WTC11 (cell line): ENCODE results near the gene MIEF1. TPM values are rescaled to one million over a fixed set of nuclear protein-coding genes. Genes with fewer than 3 reads are reported as not detected.

ENCODE experiments used
- ATAC-seq: fragments of 200-7000 bp; cut with Tn5 transposase; 2 replicates; pipeline ENCODE4 v1.10.0; 2021; ENCODE audit warnings: mild to moderate bottlenecking, moderate library complexity
- CTCF ChIA-PET: fragments of 300-600 bp; sonication (Branson Sonifier 250); formaldehyde crosslinking; loops from one replicate; lab custom pipeline; 2021; ENCODE audit warnings: antibody characterized with exemption; lab: Charles Lee
- POLR2A ChIA-PET: fragments of 350-600 bp; sonication (Branson Sonifier 250); formaldehyde crosslinking; loops from one replicate; lab custom pipeline; 2021; ENCODE audit warnings: antibody characterized with exemption; lab: Charles Lee
- DNase-seq: peaks from one replicate; pipeline ENCODE4 v3.0.0; 2021; ENCODE audit warnings: low spot score
- H3K27ac Mint-ChIP-seq: 2 replicates; pipeline ENCODE4 v1.8.0; 2021; ENCODE audit warnings: mixed read lengths
- H3K27me3 Mint-ChIP-seq: 2 replicates; pipeline ENCODE4 v1.8.0; 2021; ENCODE audit warnings: low read depth, mild to moderate bottlenecking, moderate library complexity, mixed read lengths
- H3K36me3 Mint-ChIP-seq: 2 replicates; pipeline ENCODE4 v1.8.0; 2021; ENCODE audit warnings: mixed read lengths
- H3K4me1 Mint-ChIP-seq: 2 replicates; pipeline ENCODE4 v1.8.0; 2022; ENCODE audit warnings: mixed read lengths
- H3K4me3 Mint-ChIP-seq: 2 replicates; pipeline ENCODE4 v1.8.0; 2021; ENCODE audit warnings: mild to moderate bottlenecking, moderate library complexity, mixed read lengths
- H3K9me3 Mint-ChIP-seq: 2 replicates; pipeline ENCODE4 v1.8.0; 2021; ENCODE audit warnings: mixed read lengths
- ATF2 ChIP-seq: sonication (generic); formaldehyde crosslinking; IDR thresholded peaks from 2 replicates; pipeline ENCODE4 v1.8.1; 2022; ENCODE audit warnings: low read depth, missing genetic modification reagents, borderline replicate concordance
- ATF3 ChIP-seq: sonication (generic); formaldehyde crosslinking; conservative IDR thresholded peaks from 2 replicates; pipeline ENCODE4 v1.8.1; 2022; ENCODE audit warnings: mild to moderate bottlenecking, missing genetic modification reagents
- E2F4 ChIP-seq: sonication (generic); formaldehyde crosslinking; IDR thresholded peaks from 2 replicates; pipeline ENCODE4 v1.8.1; 2022; ENCODE audit warnings: low read depth, mild to moderate bottlenecking, moderate library complexity, missing genetic modification reagents, borderline replicate concordance
- EMX1 ChIP-seq: fragments of 250-450 bp; sonication (Bioruptor Pico); IDR thresholded peaks from 2 replicates; pipeline ENCODE4 v1.8.0; 2021; ENCODE audit warnings: mild to moderate bottlenecking
- ETV6 ChIP-seq: sonication (generic); formaldehyde crosslinking; IDR thresholded peaks from 2 replicates; pipeline ENCODE4 v1.8.1; 2022; ENCODE audit warnings: mild to moderate bottlenecking, missing genetic modification reagents
- FOXJ3 ChIP-seq: sonication (generic); formaldehyde crosslinking; IDR thresholded peaks from 2 replicates; pipeline ENCODE4 v1.9.0; 2021; ENCODE audit warnings: missing genetic modification reagents, mild to moderate bottlenecking, borderline replicate concordance
- FOXK1 ChIP-seq: sonication (generic); formaldehyde crosslinking; IDR thresholded peaks from 2 replicates; pipeline ENCODE4 v1.8.0; 2022; ENCODE audit warnings: mild to moderate bottlenecking, moderate library complexity, missing genetic modification reagents
- GRHL2 ChIP-seq: fragments of 250-450 bp; sonication (Bioruptor Pico); IDR thresholded peaks from 2 replicates; pipeline ENCODE4 v1.8.0; 2022; ENCODE audit warnings: mild to moderate bottlenecking, moderate library complexity; ENCODE audit not compliant: insufficient replicate concordance, severe bottlenecking
- NFE2L1 ChIP-seq: sonication (generic); formaldehyde crosslinking; IDR thresholded peaks from 2 replicates; pipeline ENCODE4 v1.8.1; 2023; ENCODE audit warnings: missing genetic modification reagents
- NR2C2 ChIP-seq: sonication (generic); formaldehyde crosslinking; IDR thresholded peaks from 2 replicates; pipeline ENCODE4 v1.8.0; 2022; ENCODE audit warnings: mild to moderate bottlenecking, missing genetic modification reagents
- NR3C1 ChIP-seq: sonication (generic); formaldehyde crosslinking; conservative IDR thresholded peaks from 2 replicates; pipeline ENCODE4 v1.8.1; 2023; ENCODE audit warnings: low read depth, mild to moderate bottlenecking, missing genetic modification reagents
- TEAD1 ChIP-seq: sonication (generic); formaldehyde crosslinking; IDR thresholded peaks from 2 replicates; pipeline ENCODE4 v1.8.0; 2022; ENCODE audit warnings: mild to moderate bottlenecking, missing genetic modification reagents
- TEAD4 ChIP-seq: sonication (generic); formaldehyde crosslinking; IDR thresholded peaks from 2 replicates; pipeline ENCODE4 v1.8.0; 2022; ENCODE audit warnings: mild to moderate bottlenecking, missing genetic modification reagents
- ZNF219 ChIP-seq: sonication (generic); formaldehyde crosslinking; IDR thresholded peaks from 2 replicates; pipeline ENCODE4 v1.8.0; 2023; ENCODE audit warnings: missing genetic modification reagents, mild to moderate bottlenecking, borderline replicate concordance
- ZNF232 ChIP-seq: sonication (generic); formaldehyde crosslinking; IDR thresholded peaks from 2 replicates; pipeline ENCODE4 v1.8.0; 2022; ENCODE audit warnings: mild to moderate bottlenecking, missing genetic modification reagents
- ZNF671 ChIP-seq: fragments of 250-450 bp; sonication (Bioruptor Pico); IDR thresholded peaks from 2 replicates; pipeline ENCODE4 v1.8.0; 2021; ENCODE audit warnings: mild to moderate bottlenecking
- total RNA-seq: library from RNA; stranded (reverse); gene quantifications from 3 replicates; pipeline ENCODE4 v1.2.3, GENCODE V29; 2021
- TF ChIP-seq, protein P1 (sequence below): fragments of 250-450 bp; sonication (Bioruptor Pico); conservative IDR thresholded peaks from 2 replicates; pipeline ENCODE4 v1.9.0; 2021; ENCODE audit warnings: mild to moderate bottlenecking
- TF ChIP-seq, protein P2 (sequence below): fragments of 250-450 bp; sonication (Bioruptor Pico); IDR thresholded peaks from 2 replicates; pipeline ENCODE4 v1.9.0; 2021; ENCODE audit warnings: moderate library complexity, mild to moderate bottlenecking, inconsistent platforms, borderline replicate concordance
- TF ChIP-seq, protein P3 (sequence below): sonication (generic); formaldehyde crosslinking; IDR thresholded peaks from 2 replicates; pipeline ENCODE4 v1.8.0; 2022; ENCODE audit warnings: mild to moderate bottlenecking, missing genetic modification reagents
- TF ChIP-seq, protein P4 (sequence below): sonication (generic); formaldehyde crosslinking; IDR thresholded peaks from 2 replicates; pipeline ENCODE4 v1.8.0; 2022; ENCODE audit warnings: mild to moderate bottlenecking, missing genetic modification reagents

The MIEF1 gene
- total RNA-seq, 1 experiment from 2014 or later: 38.7 TPM

DNA sequence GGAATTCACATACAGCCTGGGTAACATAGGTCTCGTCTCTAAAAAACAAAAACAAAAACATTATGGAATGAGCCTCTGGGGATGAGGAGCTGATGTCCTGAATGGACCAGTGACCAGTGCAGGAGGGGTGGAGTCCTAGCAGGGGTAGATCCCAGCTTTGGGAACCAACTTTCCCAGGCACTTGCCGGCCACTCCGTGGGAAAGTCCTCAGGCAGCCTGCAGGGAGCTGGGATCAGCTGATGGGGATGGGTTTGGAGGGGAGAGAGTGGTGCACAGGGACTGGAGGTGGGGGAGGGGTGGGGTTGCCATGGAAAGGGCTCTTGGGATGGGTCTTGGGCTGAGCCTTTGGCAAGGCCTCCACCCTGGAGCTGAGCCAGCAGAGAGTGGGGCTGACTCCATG, 26.2 kb upstream of the MIEF1 start (continued):
- TF ChIP-seq, protein P1, sequence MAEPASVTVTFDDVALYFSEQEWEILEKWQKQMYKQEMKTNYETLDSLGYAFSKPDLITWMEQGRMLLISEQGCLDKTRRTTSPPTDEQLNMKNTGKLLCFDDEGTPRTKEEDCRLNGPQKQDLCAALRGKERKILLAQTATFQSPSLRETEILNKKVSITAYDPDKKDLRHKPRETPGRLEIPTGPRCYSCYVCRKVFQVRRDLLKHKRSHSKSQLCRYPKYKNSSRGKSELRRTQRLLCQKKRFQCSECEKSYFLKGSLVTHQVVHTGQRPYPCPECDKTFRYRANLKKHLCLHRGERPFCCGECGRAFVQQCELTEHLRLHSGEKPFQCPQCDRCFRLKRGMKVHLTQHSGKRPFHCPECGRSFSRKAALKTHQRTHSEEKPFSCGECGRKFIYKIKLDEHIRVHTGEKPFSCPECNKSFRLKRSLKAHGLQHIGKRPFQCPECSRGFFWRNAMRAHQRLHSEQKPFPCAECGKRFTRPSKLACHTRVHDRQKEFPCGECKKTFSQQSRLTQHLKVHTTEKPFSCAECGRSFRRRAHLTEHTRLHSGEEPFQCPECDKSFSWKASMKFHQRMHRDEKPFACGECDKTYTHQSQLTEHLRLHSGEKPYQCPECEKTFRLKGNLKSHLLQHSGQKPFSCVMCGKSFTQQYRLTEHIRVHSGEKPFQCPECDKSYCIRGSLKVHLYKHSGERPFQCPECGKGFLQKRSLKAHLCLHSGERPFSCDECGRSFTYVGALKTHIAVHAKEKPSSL (CRISPR knock-in tag): no peak
- TF ChIP-seq EMX1 (CRISPR knock-in tag): no peak

DNA sequence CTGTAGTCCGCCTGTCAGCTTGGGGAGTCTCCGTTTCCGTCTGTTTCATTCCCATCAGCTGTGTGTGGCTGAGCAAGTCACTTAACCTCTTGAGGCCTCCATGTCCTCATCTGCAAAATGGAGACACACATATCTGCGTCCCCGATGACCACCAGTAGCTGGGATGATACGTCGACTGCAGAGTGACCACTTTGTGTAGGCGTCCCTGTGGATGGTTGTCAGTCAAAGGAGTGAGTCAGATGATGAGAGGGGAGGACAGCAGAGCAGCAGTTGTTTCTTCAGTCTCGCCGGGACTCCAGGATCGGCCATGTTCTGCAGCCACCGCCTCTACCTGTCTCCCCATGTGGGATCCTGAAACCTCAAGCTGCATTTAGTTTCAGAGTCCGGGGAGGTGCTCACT, 25.4 kb upstream of the MIEF1 start:
- H3K27ac Mint-ChIP-seq: no peak overlapping the region

DNA sequence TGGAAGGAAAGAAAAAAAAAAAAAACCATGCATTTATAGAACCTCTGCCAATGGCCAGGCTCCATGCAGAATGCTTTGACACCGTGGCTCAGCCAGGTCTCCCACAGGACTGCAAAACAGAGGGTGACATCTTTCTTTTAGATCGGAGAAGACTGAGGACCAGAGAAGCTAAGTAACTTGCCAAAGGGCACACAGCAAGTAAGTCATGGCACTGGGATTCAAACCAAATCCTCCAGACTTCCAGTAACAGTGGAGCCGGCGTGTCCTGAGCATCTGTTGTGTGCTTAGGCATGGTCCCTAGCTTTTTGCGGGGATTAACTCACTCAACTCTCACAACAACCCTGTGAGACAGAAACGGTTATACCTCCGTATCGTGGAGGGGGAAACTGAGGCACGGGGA, 24.5 kb upstream of the MIEF1 start:
- ATAC-seq (no peak), DNase-seq (no peak)
- Mint-ChIP-seq H3K27ac (no peak overlapping the region), H3K36me3 (no peaks in the 10 kb centered on the region), H3K4me3 (no peak overlapping the region), H3K27me3 (no peaks in the 10 kb centered on the region), H3K9me3 (no peaks in the 10 kb centered on the region), H3K4me1 (peaks cover 32% of the 10 kb centered on the region)
- POLR2A ChIA-PET: no interaction called here
- TF ChIP-seq ATF2 (CRISPR knock-in tag): no peak
- TF ChIP-seq, protein P1 (CRISPR knock-in tag): no peak
- no peak for TF ChIP-seq E2F4 (CRISPR knock-in tag)
- TF ChIP-seq, protein P2, sequence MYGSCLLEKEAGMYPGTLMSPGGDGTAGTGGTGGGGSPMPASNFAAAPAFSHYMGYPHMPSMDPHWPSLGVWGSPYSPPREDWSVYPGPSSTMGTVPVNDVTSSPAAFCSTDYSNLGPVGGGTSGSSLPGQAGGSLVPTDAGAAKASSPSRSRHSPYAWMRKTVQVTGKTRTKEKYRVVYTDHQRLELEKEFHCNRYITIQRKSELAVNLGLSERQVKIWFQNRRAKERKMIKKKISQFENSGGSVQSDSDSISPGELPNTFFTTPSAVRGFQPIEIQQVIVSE (CRISPR knock-in tag): no peak
- CTCF ChIA-PET: interaction anchor here (1.0 to 2.7 kb wide), 6 partner anchors 10 to 49 kb away, joined by 3 to 14 read pairs (median 4); no protein-coding TSS in a partner anchor

More for the DNA sequence above, 25.4 kb upstream of the MIEF1 start:
- ChIA-PET POLR2A (no interaction called here), CTCF (interaction anchor here (1.0 to 2.6 kb wide), 6 partner anchors 11 to 146 kb away, joined by 3 to 12 read pairs (median 4); partner anchors contain the start of gene TAB1)
- TF ChIP-seq ZNF671 (CRISPR knock-in tag) (no peak), NR3C1 (no peak)
- Mint-ChIP-seq H3K36me3 (no peaks in the 10 kb centered on the region), H3K4me1 (peaks cover 41% of the 10 kb centered on the region), H3K9me3 (no peaks in the 10 kb centered on the region), H3K4me3 (no peak overlapping the region), H3K27me3 (no peaks in the 10 kb centered on the region)
- DNase-seq (no peak), ATAC-seq (no peak)

- H3K36me3 Mint-ChIP-seq: no peaks in the 10 kb centered on the region
- ChIA-PET POLR2A (no interaction called here), CTCF (interaction anchor here (0.6 to 2.7 kb wide), 13 partner anchors 9 to 135 kb away, joined by 3 to 14 read pairs (median 5); partner anchors contain the start of genes MIEF1 and TAB1)
- no peak overlapping the region for H3K4me3 Mint-ChIP-seq
- peak; percentile 39 for ATAC-seq
- H3K27me3 Mint-ChIP-seq: no peaks in the 10 kb centered on the region
- H3K4me1 Mint-ChIP-seq: peaks cover 23% of the 10 kb centered on the region
- DNase-seq: peak; percentile 70
- no peaks in the 10 kb centered on the region for H3K9me3 Mint-ChIP-seq
- H3K27ac Mint-ChIP-seq: no peak overlapping the region
- TF ChIP-seq, protein P3, sequence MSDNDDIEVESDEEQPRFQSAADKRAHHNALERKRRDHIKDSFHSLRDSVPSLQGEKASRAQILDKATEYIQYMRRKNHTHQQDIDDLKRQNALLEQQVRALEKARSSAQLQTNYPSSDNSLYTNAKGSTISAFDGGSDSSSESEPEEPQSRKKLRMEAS (CRISPR knock-in tag): peak; percentile 60
- 0 out of 2 replicates have a peak, but pooled peaks have one; percentile 42 for TF ChIP-seq TEAD4 (CRISPR knock-in tag)
- TF ChIP-seq ZNF219 (CRISPR knock-in tag): 0 out of 2 replicates have a peak, but pooled peaks have one; percentile 72
- TF ChIP-seq NR2C2: no peak
- peak; percentile 75; the same call in 1 of the 2 replicates for TF ChIP-seq ZNF232
- peak; percentile 54; the same call in 1 of the 2 replicates for TF ChIP-seq TEAD1 (CRISPR knock-in tag)
- TF ChIP-seq FOXJ3: no peak
- TF ChIP-seq, protein P4, sequence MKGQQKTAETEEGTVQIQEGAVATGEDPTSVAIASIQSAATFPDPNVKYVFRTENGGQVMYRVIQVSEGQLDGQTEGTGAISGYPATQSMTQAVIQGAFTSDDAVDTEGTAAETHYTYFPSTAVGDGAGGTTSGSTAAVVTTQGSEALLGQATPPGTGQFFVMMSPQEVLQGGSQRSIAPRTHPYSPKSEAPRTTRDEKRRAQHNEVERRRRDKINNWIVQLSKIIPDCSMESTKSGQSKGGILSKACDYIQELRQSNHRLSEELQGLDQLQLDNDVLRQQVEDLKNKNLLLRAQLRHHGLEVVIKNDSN (CRISPR knock-in tag): peak; percentile 52; the same call in 1 of the 2 replicates
- 0 out of 2 replicates have a peak, but pooled peaks have one; percentile 35 for TF ChIP-seq ETV6 (CRISPR knock-in tag)
- no peak for TF ChIP-seq GRHL2 (CRISPR knock-in tag)
- TF ChIP-seq FOXK1 (CRISPR knock-in tag): peak; percentile 61; the same call in 1 of the 2 replicates
- TF ChIP-seq ATF3: no peak
- 0 out of 2 replicates have a peak, but pooled peaks have one; percentile 64 for TF ChIP-seq NFE2L1
These were observed 23.6 kb upstream of the MIEF1 start for GRCh38 chr22:39478441-39478850.
